ENCODE data around the gene VOPP1. TPM values are rescaled to one million over a fixed set of nuclear protein-coding genes. Genes with fewer than 3 reads are reported as not detected.

VOPP1 gene
- total RNA-seq, 1 donor from 2014 or later: 47.8 TPM

DNA sequence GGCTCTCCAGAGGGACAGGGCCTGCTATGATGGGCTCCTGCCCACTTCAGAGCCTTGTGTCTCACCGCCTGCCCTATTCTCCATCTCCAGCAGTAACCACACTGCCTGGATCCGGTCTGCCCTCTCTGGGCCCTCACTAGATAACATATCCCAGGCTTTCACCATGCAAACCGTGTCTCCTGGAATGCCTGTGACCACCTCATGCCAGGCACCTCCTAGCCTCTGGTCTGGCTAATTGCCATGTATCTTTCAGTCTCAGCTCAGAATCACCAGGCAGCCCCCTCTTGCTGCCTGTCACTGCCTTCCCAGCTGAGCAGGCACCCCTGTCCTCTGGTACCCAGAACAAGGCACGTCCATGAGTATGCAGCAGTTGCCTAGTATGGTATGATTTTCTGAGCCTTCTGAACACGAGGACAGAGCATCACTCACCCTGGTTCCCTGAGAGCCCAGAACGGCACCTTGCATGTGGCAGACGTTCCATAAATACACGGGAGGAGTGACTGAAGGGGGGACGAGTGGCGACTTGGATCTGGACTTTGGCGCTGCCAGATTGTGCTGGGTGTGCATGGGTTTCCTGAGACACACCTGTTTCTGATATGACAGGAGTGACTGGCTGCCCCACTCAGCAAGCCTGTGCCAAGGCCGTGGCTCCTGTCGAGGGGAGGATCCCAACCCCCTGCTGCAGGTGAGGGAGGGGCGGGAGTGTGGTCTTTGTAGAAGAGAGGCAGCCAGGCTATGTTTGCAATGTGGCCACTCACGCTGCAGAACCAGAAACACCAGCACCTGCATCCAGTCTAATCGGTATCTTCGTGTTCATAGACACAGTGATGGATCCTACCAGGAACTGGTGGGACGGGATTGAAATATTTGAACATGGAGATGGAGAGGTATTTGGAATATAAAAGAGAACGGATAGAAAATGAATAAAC, 95.2 kb downstream of the VOPP1 start:
- TF ChIP-seq, protein P1, sequence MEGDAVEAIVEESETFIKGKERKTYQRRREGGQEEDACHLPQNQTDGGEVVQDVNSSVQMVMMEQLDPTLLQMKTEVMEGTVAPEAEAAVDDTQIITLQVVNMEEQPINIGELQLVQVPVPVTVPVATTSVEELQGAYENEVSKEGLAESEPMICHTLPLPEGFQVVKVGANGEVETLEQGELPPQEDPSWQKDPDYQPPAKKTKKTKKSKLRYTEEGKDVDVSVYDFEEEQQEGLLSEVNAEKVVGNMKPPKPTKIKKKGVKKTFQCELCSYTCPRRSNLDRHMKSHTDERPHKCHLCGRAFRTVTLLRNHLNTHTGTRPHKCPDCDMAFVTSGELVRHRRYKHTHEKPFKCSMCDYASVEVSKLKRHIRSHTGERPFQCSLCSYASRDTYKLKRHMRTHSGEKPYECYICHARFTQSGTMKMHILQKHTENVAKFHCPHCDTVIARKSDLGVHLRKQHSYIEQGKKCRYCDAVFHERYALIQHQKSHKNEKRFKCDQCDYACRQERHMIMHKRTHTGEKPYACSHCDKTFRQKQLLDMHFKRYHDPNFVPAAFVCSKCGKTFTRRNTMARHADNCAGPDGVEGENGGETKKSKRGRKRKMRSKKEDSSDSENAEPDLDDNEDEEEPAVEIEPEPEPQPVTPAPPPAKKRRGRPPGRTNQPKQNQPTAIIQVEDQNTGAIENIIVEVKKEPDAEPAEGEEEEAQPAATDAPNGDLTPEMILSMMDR (IDR thresholded peaks at IDR 0.05; ENCODE audit: unreplicated experiment): no peak
- no peak for DNase-seq (ENCODE audit: low spot score, unreplicated experiment)
- no peak overlapping the region for H3K27ac Mint-ChIP-seq
- H3K4me3 Mint-ChIP-seq (ENCODE audit: low read depth): no peak overlapping the region
- no peaks in the 10 kb centered on the region for H3K27me3 Mint-ChIP-seq
- H3K9me3 Mint-ChIP-seq (ENCODE audit: low read depth): no peaks in the 10 kb centered on the region
- H3K36me3 Mint-ChIP-seq (ENCODE audit: insufficient read depth): no peaks in the 10 kb centered on the region
- no peaks in the 10 kb centered on the region for H3K4me1 Mint-ChIP-seq (ENCODE audit: low read depth)

GRCh38 chr7:55475855-55476803, 96.2 kb downstream of the VOPP1 start:
- H3K4me1 Mint-ChIP-seq (ENCODE audit: low read depth): no peaks in the 10 kb centered on the region

GRCh38 chr7:55474944-55475854, 97.1 kb downstream of the VOPP1 start:
- Mint-ChIP-seq H3K9me3 (ENCODE audit: low read depth) (no peaks in the 10 kb centered on the region), H3K27ac (peak overlapping the region; percentile 43), H3K27me3 (no peaks in the 10 kb centered on the region), H3K4me3 (ENCODE audit: low read depth) (no peak overlapping the region), H3K36me3 (ENCODE audit: insufficient read depth) (peaks cover 3% of the 10 kb centered on the region), H3K4me1 (ENCODE audit: low read depth) (no peaks in the 10 kb centered on the region)
- TF ChIP-seq, protein P1 (IDR thresholded peaks at IDR 0.05; ENCODE audit: unreplicated experiment): no peak
- no peak for DNase-seq (ENCODE audit: low spot score, unreplicated experiment)

More at GRCh38 chr7:55475855-55476803, 96.2 kb downstream of the VOPP1 start:
- Mint-ChIP-seq H3K4me3 (ENCODE audit: low read depth) (no peak overlapping the region), H3K9me3 (ENCODE audit: low read depth) (no peaks in the 10 kb centered on the region), H3K36me3 (ENCODE audit: insufficient read depth) (no peaks in the 10 kb centered on the region), H3K27ac (no peak overlapping the region), H3K27me3 (no peaks in the 10 kb centered on the region)
- DNase-seq (ENCODE audit: low spot score, unreplicated experiment): no peak
- TF ChIP-seq, protein P1 (IDR thresholded peaks at IDR 0.05; ENCODE audit: unreplicated experiment): no peak

- Mint-ChIP-seq H3K9me3 (ENCODE audit: low read depth) (no peaks in the 10 kb centered on the region), H3K27ac (no peak overlapping the region), H3K4me1 (ENCODE audit: low read depth) (no peaks in the 10 kb centered on the region), H3K27me3 (no peaks in the 10 kb centered on the region), H3K36me3 (ENCODE audit: insufficient read depth) (peaks cover 3% of the 10 kb centered on the region), H3K4me3 (ENCODE audit: low read depth) (no peak overlapping the region)
- DNase-seq (ENCODE audit: low spot score, unreplicated experiment): no peak
- TF ChIP-seq, protein P1 (IDR thresholded peaks at IDR 0.05; ENCODE audit: unreplicated experiment): no peak
These were observed 98.4 kb downstream of the VOPP1 start for GRCh38 chr7:55473932-55474331.

Data from progenitor cell of endocrine pancreas (in vitro differentiated cells).